A549 (cell line): ENCODE results near the gene RAPGEF5. TPM values are rescaled to one million over a fixed set of nuclear protein-coding genes. Genes with fewer than 3 reads are reported as not detected.

Source experiments
- ATAC-seq, 2 experiments: fragments of 200-7000 bp in 1 of 2; fragments of >200 bp in 1 of 2; cut with Nextera tagmentation in 1 of 2; cut with Tn5 transposase in 1 of 2; 3 replicates each; pipeline versions ENCODE4 v1.8.0 to v1.9.1; 2018 to 2020; ENCODE audit warnings: mild to moderate bottlenecking in 1 of 2, moderate library complexity in 1 of 2
- CTCF ChIA-PET: fragments of 300-600 bp; sonication (Branson Sonifier 250); formaldehyde crosslinking; extraction: SDS; loops from one replicate; lab custom pipeline; 2021; ENCODE audit warnings: antibody characterized with exemption, inconsistent platforms; lab: Yijun Ruan, JAX
- POLR2A ChIA-PET: fragments of 350-600 bp; formaldehyde crosslinking; extraction: SDS; loops from one replicate; lab custom pipeline; 2021; ENCODE audit warnings: antibody characterized with exemption, inconsistent platforms; lab: Yijun Ruan, JAX
- DNase-seq, 2 experiments: peaks; one replicate each; pipeline versions ENCODE4 v3.0.0 to v3.0.0-alpha.2; 2011 to 2016; ENCODE audit warnings: low read depth in 1 of 2, low spot score in 1 of 2
- FAIRE-seq: peaks from 2 replicates; lab custom pipeline; 2011; peaks lifted over from hg19 to GRCh38; lab: Jason Lieb, UNC
- H3K27ac ChIP-seq, 2 experiments: fragments of >200 bp; sonication (Bioruptor Twin); formaldehyde crosslinking; 3 replicates each; pipeline ENCODE4 v1.5.1; 2016 to 2017
- H3K4me1 ChIP-seq: fragments of >200 bp; sonication (Bioruptor Twin); formaldehyde crosslinking; 3 replicates; pipeline ENCODE4 v1.6.1; 2016
- H3K4me2 ChIP-seq: fragments of >200 bp; sonication (Bioruptor Twin); formaldehyde crosslinking; 3 replicates; pipeline ENCODE4 v1.6.1; 2016
- H3K4me3 ChIP-seq: fragments of >200 bp; sonication (Bioruptor Twin); formaldehyde crosslinking; 3 replicates; pipeline ENCODE4 v1.5.1; 2016
- H3K9me3 ChIP-seq: fragments of >200 bp; sonication (Bioruptor Twin); formaldehyde crosslinking; 3 replicates; pipeline ENCODE4 v1.6.1; 2016
- CBX2 ChIP-seq: fragments of 200-600 bp; sonication (generic); IDR thresholded peaks from 2 replicates; pipeline ENCODE4 v1.6.1; 2016; ENCODE audit warnings: low read depth, mild to moderate bottlenecking, borderline replicate concordance
- CTCF ChIP-seq: fragments of >200 bp; sonication (Bioruptor Twin); formaldehyde crosslinking; IDR thresholded peaks from 3 replicates; pipeline ENCODE4 v1.5.1; 2016
- EHMT2 ChIP-seq: fragments of 200-600 bp; sonication (generic); IDR thresholded peaks from 2 replicates; pipeline ENCODE4 v1.6.1; 2016; ENCODE audit warnings: antibody characterized with exemption, low read depth, mild to moderate bottlenecking, moderate library complexity
- HDAC2 ChIP-seq: fragments of 200-600 bp; sonication (generic); IDR thresholded peaks from 2 replicates; pipeline ENCODE4 v1.6.1; 2016
- HEYL ChIP-seq: fragments of 250-450 bp; sonication (Bioruptor Pico); IDR thresholded peaks from 2 replicates; pipeline ENCODE4 v1.8.0; 2021; ENCODE audit warnings: mild to moderate bottlenecking, moderate library complexity
- KDM5A ChIP-seq: fragments of 200-600 bp; sonication (generic); IDR thresholded peaks from 2 replicates; pipeline ENCODE4 v1.6.1; 2016; ENCODE audit warnings: antibody characterized with exemption, mild to moderate bottlenecking
- NPAS2 ChIP-seq: fragments of 250-450 bp; sonication (Bioruptor Pico); IDR thresholded peaks from 2 replicates; pipeline ENCODE4 v1.8.0; 2022; ENCODE audit warnings: mild to moderate bottlenecking, moderate library complexity, borderline replicate concordance
- NR3C1 ChIP-seq: fragments of >200 bp; sonication (Bioruptor Twin); formaldehyde crosslinking; IDR thresholded peaks from 3 replicates; pipeline ENCODE4 v1.6.1; 2017
- PBX3 ChIP-seq: IDR thresholded peaks from 2 replicates; pipeline ENCODE4 v1.6.1; 2012
- RAD21 ChIP-seq, 2 experiments: fragments of >200 bp in 1 of 2; sonication (Bioruptor Twin) in 1 of 2; formaldehyde crosslinking in 1 of 2; IDR thresholded peaks in 1 of 2; conservative IDR thresholded peaks in 1 of 2; 2 replicates in 1 of 2; 3 replicates in 1 of 2; pipeline ENCODE4 v1.6.1; 2012 to 2018; ENCODE audit warnings: inconsistent platforms in 1 of 2
- REST ChIP-seq: fragments of 200-600 bp; sonication (generic); IDR thresholded peaks from 2 replicates; pipeline ENCODE4 v1.6.1; 2016; ENCODE audit warnings: antibody characterized with exemption, mild to moderate bottlenecking, moderate library complexity
- SMC3 ChIP-seq: fragments of >200 bp; sonication (Bioruptor Twin); formaldehyde crosslinking; IDR thresholded peaks from 3 replicates; pipeline ENCODE4 v1.6.1; 2018; ENCODE audit warnings: inconsistent platforms
- TP53 ChIP-seq: fragments of 250-450 bp; sonication (Bioruptor Pico); IDR thresholded peaks from 2 replicates; pipeline ENCODE4 v1.5.0; 2021; ENCODE audit warnings: mild to moderate bottlenecking, moderate library complexity
- ZFP36 ChIP-seq: fragments of 450-650 bp; IDR thresholded peaks from 2 replicates; pipeline ENCODE4 v1.6.1; 2014; ENCODE audit warnings: borderline replicate concordance; ENCODE audit not compliant: partially characterized antibody
- WGBS: methylation state at CpG from one replicate; pipeline ENCODE4 v1.1.6; 2017; ENCODE audit errors: missing lambda C conversion rate; 5-methylcytosine and 5-hydroxymethylcytosine counted together
- polyA plus RNA-seq, 4 experiments: library from polyadenylated mRNA; depleted of rRNA in 3 of 4; stranded (reverse); fragments of >200 nt; fragmentation: RNase III in 1 of 4; extraction: RNeasy Plus Mini Kit Qiagen cat#74134 plus additional on column Dnase treatment in 1 of 4; gene quantifications; 2 replicates in 3 of 4; 3 replicates in 1 of 4; pipeline ENCODE4 v1.2.3, GENCODE V29; 2011 to 2017
- TF ChIP-seq, protein P1 (sequence below): fragments of 250-450 bp; sonication (Bioruptor Pico); IDR thresholded peaks from 2 replicates; pipeline ENCODE4 v1.5.0; 2021; ENCODE audit warnings: mild to moderate bottlenecking, moderate library complexity, borderline replicate concordance
- TF ChIP-seq, protein P2 (sequence below): fragments of >200 bp; sonication (Bioruptor Twin); formaldehyde crosslinking; IDR thresholded peaks from 2 replicates; pipeline ENCODE4 v1.6.1; 2016
- TF ChIP-seq, protein P3 (sequence below): fragments of 450-650 bp; IDR thresholded peaks from 2 replicates; pipeline ENCODE4 v1.6.1; 2014; ENCODE audit warnings: antibody characterized with exemption
- TF ChIP-seq, protein P4 (sequence below): fragments of 150-350 bp; IDR thresholded peaks from 2 replicates; pipeline ENCODE4 v1.6.1; 2014; ENCODE audit warnings: low read depth, mild to moderate bottlenecking, low read length

The RAPGEF5 gene
- polyA plus RNA-seq, 2 of the 4 experiments (the other 2 are of a cell fraction) = 0.03 to 0.14 TPM

- TF ChIP-seq REST = no peak
- no peak for TF ChIP-seq ZFP36
- TF ChIP-seq CBX2 = no peak
- no peak for TF ChIP-seq TP53 (CRISPR knock-in tag)
- no peak for TF ChIP-seq HEYL
- TF ChIP-seq, protein P1, sequence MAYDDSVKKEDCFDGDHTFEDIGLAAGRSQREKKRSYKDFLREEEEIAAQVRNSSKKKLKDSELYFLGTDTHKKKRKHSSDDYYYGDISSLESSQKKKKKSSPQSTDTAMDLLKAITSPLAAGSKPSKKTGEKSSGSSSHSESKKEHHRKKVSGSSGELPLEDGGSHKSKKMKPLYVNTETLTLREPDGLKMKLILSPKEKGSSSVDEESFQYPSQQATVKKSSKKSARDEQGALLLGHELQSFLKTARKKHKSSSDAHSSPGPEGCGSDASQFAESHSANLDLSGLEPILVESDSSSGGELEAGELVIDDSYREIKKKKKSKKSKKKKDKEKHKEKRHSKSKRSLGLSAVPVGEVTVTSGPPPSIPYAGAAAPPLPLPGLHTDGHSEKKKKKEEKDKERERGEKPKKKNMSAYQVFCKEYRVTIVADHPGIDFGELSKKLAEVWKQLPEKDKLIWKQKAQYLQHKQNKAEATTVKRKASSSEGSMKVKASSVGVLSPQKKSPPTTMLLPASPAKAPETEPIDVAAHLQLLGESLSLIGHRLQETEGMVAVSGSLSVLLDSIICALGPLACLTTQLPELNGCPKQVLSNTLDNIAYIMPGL (CRISPR knock-in tag) = no peak
- no peak for TF ChIP-seq EHMT2
- no peak for TF ChIP-seq HDAC2
- no peak for TF ChIP-seq KDM5A
- TF ChIP-seq NR3C1 = no peak
Observed at GRCh38 chr7:22387583-22387982, 30.6 kb upstream of the RAPGEF5 start (continued).

- TF ChIP-seq, protein P2, sequence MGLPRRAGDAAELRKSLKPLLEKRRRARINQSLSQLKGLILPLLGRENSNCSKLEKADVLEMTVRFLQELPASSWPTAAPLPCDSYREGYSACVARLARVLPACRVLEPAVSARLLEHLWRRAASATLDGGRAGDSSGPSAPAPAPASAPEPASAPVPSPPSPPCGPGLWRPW = no peak
- TF ChIP-seq TP53 (CRISPR knock-in tag) (no peak), PBX3 (no peak), REST (no peak), NPAS2 (CRISPR knock-in tag) (no peak), CTCF (no peak), SMC3 (no peak), RAD21 (conservative IDR thresholded peaks at IDR 0.05 in 1 of 2, IDR thresholded peaks at IDR 0.05 in 1 of 2) (no peak), HDAC2 (no peak)
- TF ChIP-seq, protein P3, sequence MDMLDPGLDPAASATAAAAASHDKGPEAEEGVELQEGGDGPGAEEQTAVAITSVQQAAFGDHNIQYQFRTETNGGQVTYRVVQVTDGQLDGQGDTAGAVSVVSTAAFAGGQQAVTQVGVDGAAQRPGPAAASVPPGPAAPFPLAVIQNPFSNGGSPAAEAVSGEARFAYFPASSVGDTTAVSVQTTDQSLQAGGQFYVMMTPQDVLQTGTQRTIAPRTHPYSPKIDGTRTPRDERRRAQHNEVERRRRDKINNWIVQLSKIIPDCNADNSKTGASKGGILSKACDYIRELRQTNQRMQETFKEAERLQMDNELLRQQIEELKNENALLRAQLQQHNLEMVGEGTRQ = no peak
- TF ChIP-seq, protein P4, sequence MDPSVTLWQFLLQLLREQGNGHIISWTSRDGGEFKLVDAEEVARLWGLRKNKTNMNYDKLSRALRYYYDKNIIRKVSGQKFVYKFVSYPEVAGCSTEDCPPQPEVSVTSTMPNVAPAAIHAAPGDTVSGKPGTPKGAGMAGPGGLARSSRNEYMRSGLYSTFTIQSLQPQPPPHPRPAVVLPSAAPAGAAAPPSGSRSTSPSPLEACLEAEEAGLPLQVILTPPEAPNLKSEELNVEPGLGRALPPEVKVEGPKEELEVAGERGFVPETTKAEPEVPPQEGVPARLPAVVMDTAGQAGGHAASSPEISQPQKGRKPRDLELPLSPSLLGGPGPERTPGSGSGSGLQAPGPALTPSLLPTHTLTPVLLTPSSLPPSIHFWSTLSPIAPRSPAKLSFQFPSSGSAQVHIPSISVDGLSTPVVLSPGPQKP = no peak
- TF ChIP-seq, protein P1 (CRISPR knock-in tag) = no peak
- POLR2A ChIA-PET = no interaction called here
- H3K4me3 ChIP-seq = no peak overlapping the region
- CTCF ChIA-PET = no interaction called here
- FAIRE-seq (no peak), ATAC-seq (no peak), DNase-seq (no peak)
- no peak overlapping the region for H3K27ac ChIP-seq
- no peak overlapping the region for H3K4me2 ChIP-seq
- H3K9me3 ChIP-seq = no peaks in the 10 kb centered on the region
- WGBS = 11% methylated on average over 1 of the region's 1 CpG
- H3K4me1 ChIP-seq = no peaks in the 10 kb centered on the region
Observed at GRCh38 chr7:22386865-22387264, 29.9 kb upstream of the RAPGEF5 start.
